CD4-positive, alpha-beta memory T cell (primary cell): ENCODE results near the gene LAMA5. TPM values are rescaled to one million over a fixed set of nuclear protein-coding genes. Genes with fewer than 3 reads are reported as not detected.

Experiments used
- CTCF ChIA-PET: fragments of 350-600 bp; sonication (Branson Sonifier 250); formaldehyde crosslinking; loops from one replicate; lab custom pipeline; 2021; ENCODE audit warnings: inconsistent platforms; ENCODE audit not compliant: partially characterized antibody; lab: Charles Lee
- POLR2A ChIA-PET: fragments of 350-600 bp; sonication (Branson Sonifier 250); formaldehyde crosslinking; loops from one replicate; lab custom pipeline; 2021; ENCODE audit not compliant: partially characterized antibody; lab: Charles Lee
- DNase-seq, 5 donors: peaks; one replicate each; pipeline versions ENCODE4 v3.0.0 to v3.0.0-alpha.2; 2020 to 2022; ENCODE audit warnings: mixed read lengths in 1 of 5
- H3K27ac ChIP-seq: one replicate; pipeline ENCODE4 v1.7.0; 2013; ENCODE audit warnings: low read depth, low read length
- H3K27me3 ChIP-seq: 2 replicates; pipeline ENCODE4 v1.7.0; 2013; ENCODE audit warnings: mild to moderate bottlenecking, low read length, moderate library complexity; ENCODE audit not compliant: insufficient read depth
- H3K36me3 ChIP-seq: 2 replicates; pipeline ENCODE4 v1.7.0; 2013; ENCODE audit warnings: mild to moderate bottlenecking, low read length, moderate library complexity; ENCODE audit not compliant: insufficient read depth
- H3K4me1 ChIP-seq: 2 replicates; pipeline ENCODE4 v1.7.0; 2013; ENCODE audit warnings: mild to moderate bottlenecking, low read length, moderate library complexity; ENCODE audit not compliant: insufficient read depth
- H3K4me3 ChIP-seq, 2 donors: one replicate each; pipeline ENCODE4 v1.7.0; 2013; ENCODE audit warnings: low read length in 2 of 2, mild to moderate bottlenecking in 1 of 2
- H3K9me3 ChIP-seq, 2 donors: one replicate each; pipeline ENCODE4 v1.7.0; 2013; ENCODE audit warnings: low read length in 2 of 2, control low read depth in 1 of 2; ENCODE audit not compliant: control insufficient read depth in 1 of 2
- H3K27ac Mint-ChIP-seq, 7 donors: one replicate each; pipeline ENCODE4 v1.8.0; 2020 to 2021; ENCODE audit warnings: mixed read lengths in 7 of 7, mild to moderate bottlenecking in 6 of 7, inconsistent platforms in 3 of 7, moderate library complexity in 3 of 7
- H3K27me3 Mint-ChIP-seq, 2 donors: one replicate each; pipeline ENCODE4 v1.8.0; 2020 to 2021; ENCODE audit warnings: mixed read lengths in 2 of 2
- H3K36me3 Mint-ChIP-seq, 2 donors: one replicate each; pipeline ENCODE4 v1.8.0; 2020 to 2021; ENCODE audit warnings: mixed read lengths in 2 of 2, inconsistent platforms in 1 of 2, mild to moderate bottlenecking in 1 of 2
- H3K4me1 Mint-ChIP-seq, 4 donors: one replicate each; pipeline ENCODE4 v1.8.0; 2020 to 2021; ENCODE audit warnings: mixed read lengths in 4 of 4, mild to moderate bottlenecking in 1 of 4
- H3K4me3 Mint-ChIP-seq, 8 donors: one replicate each; pipeline ENCODE4 v1.8.0; 2020 to 2021; ENCODE audit warnings: mixed read lengths in 8 of 8, mild to moderate bottlenecking in 7 of 8, moderate library complexity in 6 of 8, inconsistent platforms in 3 of 8
- H3K9me3 Mint-ChIP-seq, 8 donors: one replicate each; pipeline ENCODE4 v1.8.0; 2020 to 2021; ENCODE audit warnings: mixed read lengths in 8 of 8, mild to moderate bottlenecking in 5 of 8, inconsistent platforms in 3 of 8, moderate library complexity in 1 of 8
- intact Hi-C: fragments of 100-400 bp; cut with micrococcal nuclease; formaldehyde crosslinking; loops from one replicate; pipeline ENCODE4 v1.15.1; 2023
- polyA plus RNA-seq, 2 donors: library from polyadenylated mRNA; unstranded; fragments of 300-500 nt; fragmentation: Illumina TruSeq; gene quantifications; one replicate each; pipeline ENCODE4 v1.2.3, GENCODE V29; 2021
- total RNA-seq, 2 experiments: library from RNA; stranded (reverse); gene quantifications; one replicate each; pipeline ENCODE4 v1.2.3, GENCODE V29; 2021

Gene LAMA5
- total and polyA plus RNA-seq, 4 experiments from 2014 or later = 0.49 TPM; not detected in 3

DNA sequence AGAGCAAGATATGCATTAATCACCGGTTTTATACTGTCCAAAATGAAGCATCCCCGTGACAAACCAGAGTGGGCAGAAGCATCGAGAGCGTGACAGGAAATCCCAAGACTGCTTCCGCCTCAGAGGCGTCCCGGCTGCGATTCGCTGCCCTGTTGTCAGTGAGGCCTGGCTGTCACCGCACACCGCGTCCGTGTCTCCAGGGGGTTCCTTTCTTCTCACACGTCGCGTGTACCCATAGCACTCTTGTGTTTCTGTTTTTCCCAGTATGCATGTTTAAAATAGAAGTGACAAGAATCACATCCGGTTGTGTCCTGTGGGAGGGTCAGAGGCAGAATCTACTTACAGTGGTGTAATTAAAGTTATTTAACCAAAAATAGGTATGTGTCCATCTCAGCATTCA, 72.6 kb downstream of the LAMA5 start:
- Mint-ChIP-seq H3K4me1 (peaks cover 5 to 14% (median 8%) of the 10 kb centered on the region in 4 donors), H3K4me3 (no peak overlapping the region), H3K27me3 (no peaks in the 10 kb centered on the region), H3K36me3 (peaks cover 21 to 35% of the 10 kb centered on the region in 2 donors), H3K9me3 (no peaks in the 10 kb centered on the region), H3K27ac (no peak overlapping the region)
- POLR2A ChIA-PET = no interaction called here
- Histone ChIP-seq H3K4me1 (peaks cover 6% of the 10 kb centered on the region), H3K36me3 (peaks cover 20% of the 10 kb centered on the region), H3K9me3 (no peaks in the 10 kb centered on the region), H3K27ac (no peak overlapping the region), H3K27me3 (no peaks in the 10 kb centered on the region), H3K4me3 (no peak overlapping the region)
- CTCF ChIA-PET = no interaction called here
- intact Hi-C loops = no loop called here
- DNase-seq = no peak

DNA sequence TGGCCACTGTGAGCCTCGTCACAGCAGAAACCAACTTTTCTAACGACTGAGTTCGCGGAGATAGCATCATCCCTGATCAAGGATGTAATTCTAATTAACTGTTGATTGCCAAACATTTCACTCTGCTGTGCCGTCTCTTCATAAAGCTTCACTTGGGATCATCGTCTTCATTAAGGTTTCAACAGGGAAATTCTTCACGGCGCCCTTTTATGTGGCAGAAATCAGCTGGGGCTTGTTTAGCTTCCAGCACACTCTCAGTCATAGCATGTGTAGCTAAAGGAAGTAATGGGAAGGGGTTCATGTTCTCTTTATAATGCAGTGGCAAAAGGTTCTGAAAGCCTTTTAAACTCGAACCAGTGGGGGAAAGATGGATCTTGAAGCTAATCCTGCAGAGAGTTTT, 73.2 kb downstream of the LAMA5 start:
- POLR2A ChIA-PET = no interaction called here
- H3K27me3 ChIP-seq = no peaks in the 10 kb centered on the region
- Mint-ChIP-seq H3K36me3 (peaks cover 21 to 35% of the 10 kb centered on the region in 2 donors), H3K27me3 (no peaks in the 10 kb centered on the region), H3K27ac (peak overlapping the region in 1 of 7 donors; percentile 36), H3K4me1 (peaks cover 5 to 14% (median 8%) of the 10 kb centered on the region in 4 donors), H3K4me3 (no peak overlapping the region), H3K9me3 (no peaks in the 10 kb centered on the region)
- no peak overlapping the region for H3K27ac ChIP-seq
- no peak overlapping the region for H3K4me3 ChIP-seq
- CTCF ChIA-PET = no interaction called here
- no peaks in the 10 kb centered on the region for H3K9me3 ChIP-seq
- H3K4me1 ChIP-seq = peaks cover 6% of the 10 kb centered on the region
- intact Hi-C loops = no loop called here
- H3K36me3 ChIP-seq = peaks cover 20% of the 10 kb centered on the region
- DNase-seq = no peak

DNA sequence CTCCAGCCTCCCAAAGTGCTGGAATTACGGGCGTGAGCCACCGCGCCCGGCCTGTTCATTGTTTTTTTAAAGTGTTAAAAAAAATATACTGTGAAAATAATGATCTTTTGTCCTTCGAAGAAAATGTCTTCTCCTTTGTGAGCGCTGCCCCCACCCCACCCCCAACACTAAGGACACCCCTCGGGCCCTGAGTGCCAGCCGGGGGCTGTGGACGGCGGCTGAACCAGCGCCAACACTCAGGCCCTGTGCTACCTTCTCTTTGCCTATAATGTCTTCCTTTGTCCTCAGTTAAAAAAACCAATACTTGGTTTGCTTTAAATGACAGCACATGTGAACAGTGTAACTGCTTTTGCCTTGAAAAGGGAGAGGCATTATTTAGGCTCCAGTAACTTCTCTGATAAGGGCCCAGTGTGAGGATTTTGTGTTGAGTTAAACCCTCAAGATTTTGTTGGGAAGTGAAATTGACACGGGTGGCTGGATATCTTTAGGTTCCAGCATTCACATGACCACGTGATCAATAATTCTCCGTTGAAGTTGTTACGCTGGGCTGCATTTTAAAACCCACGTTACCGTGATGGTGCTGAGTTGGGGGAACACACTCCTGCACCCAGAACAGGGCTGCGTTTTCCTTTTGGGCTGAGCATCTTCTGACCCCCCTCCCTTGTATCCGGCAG, 73.9 kb downstream of the LAMA5 start:
- ChIA-PET CTCF (no interaction called here), POLR2A (no interaction called here)
- intact Hi-C loops = no loop called here
- Mint-ChIP-seq H3K9me3 (no peaks in the 10 kb centered on the region), H3K27ac (peak overlapping the region in 1 of 7 donors; percentile 57), H3K4me1 (peaks cover 5 to 14% (median 8%) of the 10 kb centered on the region in 4 donors), H3K36me3 (peaks cover 21 to 40% of the 10 kb centered on the region in 2 donors), H3K27me3 (no peaks in the 10 kb centered on the region), H3K4me3 (peak overlapping the region in 1 of 8 donors; percentile 46)
- Histone ChIP-seq H3K36me3 (peaks cover 20% of the 10 kb centered on the region), H3K4me3 (no peak overlapping the region), H3K27me3 (no peaks in the 10 kb centered on the region), H3K9me3 (no peaks in the 10 kb centered on the region), H3K4me1 (peaks cover 6% of the 10 kb centered on the region), H3K27ac (no peak overlapping the region)
- no peak for DNase-seq

DNA sequence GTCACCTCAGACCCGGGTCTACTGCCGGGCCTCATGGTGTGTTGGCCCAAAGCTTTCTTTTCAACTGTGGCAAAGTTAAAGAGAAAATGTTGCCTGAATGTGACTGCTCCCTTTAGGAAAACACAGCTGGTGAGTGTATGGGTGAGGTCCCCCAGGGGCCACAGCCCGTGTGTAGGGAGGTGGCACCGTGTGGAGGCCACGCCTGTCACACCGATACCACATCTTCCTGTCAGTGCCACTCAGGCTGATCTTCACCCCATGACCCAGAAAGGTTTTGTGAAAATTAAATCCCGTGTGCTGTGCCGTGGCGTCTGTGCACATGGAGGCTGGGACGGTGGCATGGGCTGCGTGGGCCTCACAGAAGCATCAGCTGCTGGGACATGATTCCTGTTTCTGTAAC, 75.0 kb downstream of the LAMA5 start:
- intact Hi-C loops = no loop called here
- peaks cover 21 to 40% of the 10 kb centered on the region in 2 donors for H3K36me3 Mint-ChIP-seq
- peak overlapping the region; percentile 48 to 91 (median 79) for H3K27ac Mint-ChIP-seq
- H3K27me3 ChIP-seq = no peaks in the 10 kb centered on the region
- no peak overlapping the region for H3K27ac ChIP-seq
- ChIA-PET CTCF (no interaction called here), POLR2A (no interaction called here)
- H3K4me1 Mint-ChIP-seq = peaks cover 5 to 14% (median 8%) of the 10 kb centered on the region in 4 donors
- no peak overlapping the region for H3K4me3 ChIP-seq
- no peaks in the 10 kb centered on the region for H3K27me3 Mint-ChIP-seq
- H3K9me3 ChIP-seq = no peaks in the 10 kb centered on the region
- H3K4me3 Mint-ChIP-seq = peak overlapping the region in 6 of 8 donors; percentile 41 to 75 (median 68)
- H3K9me3 Mint-ChIP-seq = no peaks in the 10 kb centered on the region
- H3K4me1 ChIP-seq = peaks cover 6% of the 10 kb centered on the region
- DNase-seq = peak in 2 of 5 donors; percentile 18 to 30
- H3K36me3 ChIP-seq = peaks cover 20% of the 10 kb centered on the region

DNA sequence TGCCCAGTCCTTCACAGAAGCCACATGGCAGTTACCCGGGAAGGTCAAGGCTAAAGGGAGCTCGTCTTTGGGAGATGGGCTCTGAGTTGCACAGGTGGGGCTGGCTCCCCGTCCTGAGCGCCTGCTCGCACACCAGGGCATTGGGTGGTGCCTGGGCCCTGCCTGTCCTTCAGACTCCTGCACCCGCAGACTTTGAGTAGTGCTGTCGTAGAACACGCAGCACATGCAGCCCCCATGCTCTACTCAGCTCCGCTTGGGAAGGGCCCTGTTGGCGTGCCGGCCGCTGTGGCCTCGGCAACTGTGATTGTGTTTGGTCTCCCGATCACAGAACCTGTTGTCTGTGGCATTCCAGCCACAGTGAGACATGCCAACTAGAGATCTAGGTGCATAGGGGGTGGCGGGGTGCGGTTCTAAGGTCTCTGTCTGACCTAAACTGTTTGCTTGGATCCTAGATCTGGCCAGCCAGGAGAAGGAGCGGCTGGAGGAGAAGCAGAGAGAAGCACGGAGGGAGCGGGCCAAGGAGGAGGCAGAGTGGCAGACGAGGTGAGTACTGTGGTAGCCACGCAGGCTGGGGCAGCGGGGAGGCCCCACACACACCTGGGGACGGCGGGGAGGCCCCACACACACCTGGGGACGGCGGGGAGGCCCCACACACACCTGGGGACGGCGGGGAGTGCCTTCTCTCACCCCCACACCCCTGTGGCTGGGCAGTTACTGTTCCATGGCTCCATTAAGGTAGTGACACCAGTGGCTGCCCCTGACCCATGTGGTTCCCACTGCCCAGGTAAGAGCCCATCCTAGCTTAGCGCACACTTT, 75.7 kb downstream of the LAMA5 start:
- H3K27me3 ChIP-seq = no peaks in the 10 kb centered on the region
- no peaks in the 10 kb centered on the region for H3K9me3 ChIP-seq
- POLR2A ChIA-PET = no interaction called here
- no peak overlapping the region for H3K27ac ChIP-seq
- DNase-seq = no peak
- H3K4me3 Mint-ChIP-seq = peak overlapping the region in 1 of 8 donors; percentile 41
- peaks cover 6% of the 10 kb centered on the region for H3K4me1 ChIP-seq
- H3K36me3 Mint-ChIP-seq = peaks cover 21 to 44% of the 10 kb centered on the region in 2 donors
- H3K27me3 Mint-ChIP-seq = no peaks in the 10 kb centered on the region
- CTCF ChIA-PET = no interaction called here
- intact Hi-C loops = no loop called here
- H3K4me3 ChIP-seq = no peak overlapping the region
- H3K9me3 Mint-ChIP-seq = no peaks in the 10 kb centered on the region
- H3K36me3 ChIP-seq = peaks cover 25% of the 10 kb centered on the region
- H3K4me1 Mint-ChIP-seq = peaks cover 5 to 14% (median 8%) of the 10 kb centered on the region in 4 donors
- peak overlapping the region in 5 of 7 donors; percentile 46 to 83 (median 74) for H3K27ac Mint-ChIP-seq

DNA sequence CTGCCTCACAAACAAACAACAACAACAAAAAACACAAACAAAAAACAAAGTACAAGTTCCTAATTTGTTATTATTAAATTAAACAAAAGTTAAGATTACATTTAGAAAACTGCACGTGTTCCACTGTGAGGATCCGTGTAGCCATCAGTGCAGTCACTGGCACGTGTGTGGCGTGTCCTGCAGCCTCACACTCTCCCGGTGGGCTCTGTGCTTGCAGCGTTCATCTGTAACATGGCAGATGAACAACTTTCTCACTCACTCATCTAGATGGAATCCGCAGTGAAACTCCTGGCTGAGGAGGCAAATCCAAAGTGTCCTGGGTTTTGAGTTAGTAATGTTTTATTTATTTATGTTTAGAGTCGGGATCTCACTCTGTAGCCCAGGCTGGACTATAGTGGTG, 77.2 kb downstream of the LAMA5 start:
- POLR2A ChIA-PET = no interaction called here
- Histone ChIP-seq H3K9me3 (no peaks in the 10 kb centered on the region), H3K27ac (no peak overlapping the region), H3K36me3 (peaks cover 28% of the 10 kb centered on the region), H3K27me3 (no peaks in the 10 kb centered on the region), H3K4me1 (peaks cover 6% of the 10 kb centered on the region), H3K4me3 (no peak overlapping the region)
- no peaks in the 10 kb centered on the region for H3K27me3 Mint-ChIP-seq
- H3K9me3 Mint-ChIP-seq = no peaks in the 10 kb centered on the region
- CTCF ChIA-PET = no interaction called here
- peaks cover 5 to 14% (median 8%) of the 10 kb centered on the region in 4 donors for H3K4me1 Mint-ChIP-seq
- intact Hi-C loops = no loop called here
- peak overlapping the region in 2 of 7 donors; percentile 29 for H3K27ac Mint-ChIP-seq
- no peak for DNase-seq
- no peak overlapping the region for H3K4me3 Mint-ChIP-seq
- H3K36me3 Mint-ChIP-seq = peaks cover 16 to 40% of the 10 kb centered on the region in 2 donors

DNA sequence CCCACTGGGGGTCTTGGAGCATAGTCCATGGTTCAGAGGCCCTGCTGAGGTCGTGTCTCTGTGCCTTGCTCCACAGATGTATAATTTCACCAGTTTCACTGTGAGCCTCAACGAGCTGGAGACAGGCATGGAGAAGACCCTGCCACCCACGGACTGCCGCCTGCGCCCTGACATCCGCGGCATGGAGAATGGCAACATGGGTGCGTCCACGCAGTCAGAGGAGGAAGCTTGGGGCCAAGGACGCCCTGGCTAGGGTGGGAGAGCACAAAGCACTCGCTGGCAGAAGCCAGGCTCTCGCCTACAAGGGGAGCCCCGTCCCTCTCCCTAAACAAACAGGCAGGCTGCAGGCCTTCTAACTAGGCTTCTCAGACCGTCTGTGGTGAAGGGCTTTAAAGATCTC, 78.0 kb downstream of the LAMA5 start:
- no peak overlapping the region for H3K4me3 Mint-ChIP-seq
- intact Hi-C loops = no loop called here
- Histone ChIP-seq H3K36me3 (peaks cover 32% of the 10 kb centered on the region), H3K27ac (no peak overlapping the region), H3K4me1 (peaks cover 6% of the 10 kb centered on the region), H3K4me3 (no peak overlapping the region), H3K27me3 (no peaks in the 10 kb centered on the region), H3K9me3 (no peaks in the 10 kb centered on the region)
- no peak overlapping the region for H3K27ac Mint-ChIP-seq
- ChIA-PET CTCF (no interaction called here), POLR2A (no interaction called here)
- no peaks in the 10 kb centered on the region for H3K9me3 Mint-ChIP-seq
- no peak for DNase-seq
- H3K4me1 Mint-ChIP-seq = peaks cover 5 to 14% (median 8%) of the 10 kb centered on the region in 4 donors
- H3K36me3 Mint-ChIP-seq = peaks cover 15 to 43% of the 10 kb centered on the region in 2 donors
- H3K27me3 Mint-ChIP-seq = no peaks in the 10 kb centered on the region
